Activated B cell treated with CpG ODN at 0.5 μM for 24 hours (primary cell): ENCODE data around the gene IGDCC3. TPM values are rescaled to one million over a fixed set of nuclear protein-coding genes. Genes with fewer than 3 reads are reported as not detected.

Experiments
- ATAC-seq: fragments of 200-7000 bp; cut with Tn5 transposase; one replicate; pipeline ENCODE4 v1.10.0; 2021; ENCODE audit warnings: low read depth, mild to moderate bottlenecking, moderate library complexity
- CTCF ChIA-PET: fragments of 350-600 bp; sonication (Branson Sonifier 250); formaldehyde crosslinking; loops from one replicate; lab custom pipeline; 2021; ENCODE audit warnings: antibody characterized with exemption; lab: Charles Lee
- POLR2A ChIA-PET: fragments of 350-600 bp; sonication (Branson Sonifier 250); formaldehyde crosslinking; loops from one replicate; lab custom pipeline; 2021; ENCODE audit warnings: antibody characterized with exemption; lab: Charles Lee
- DNase-seq: peaks from one replicate; pipeline ENCODE4 v3.0.0; 2022
- H3K27ac Mint-ChIP-seq: one replicate; pipeline ENCODE4 v1.8.0; 2020; ENCODE audit warnings: mixed read lengths
- H3K27me3 Mint-ChIP-seq: one replicate; pipeline ENCODE4 v1.8.0; 2021; ENCODE audit warnings: mixed read lengths
- H3K36me3 Mint-ChIP-seq: one replicate; pipeline ENCODE4 v1.8.0; 2021; ENCODE audit warnings: low read depth, mixed read lengths
- H3K4me1 Mint-ChIP-seq: one replicate; pipeline ENCODE4 v1.8.0; 2021; ENCODE audit warnings: mixed read lengths
- H3K4me3 Mint-ChIP-seq: one replicate; pipeline ENCODE4 v1.8.0; 2020; ENCODE audit warnings: mild to moderate bottlenecking, mixed read lengths
- H3K9me3 Mint-ChIP-seq: one replicate; pipeline ENCODE4 v1.8.0; 2020; ENCODE audit warnings: mixed read lengths
- CTCF ChIP-seq: fragments of 200-600 bp; IDR thresholded peaks from one replicate; pipeline ENCODE4 v1.8.0; 2022; ENCODE audit warnings: antibody characterized with exemption, mild to moderate bottlenecking
- intact Hi-C: fragments of 100-400 bp; cut with micrococcal nuclease; formaldehyde crosslinking; loops from one replicate; pipeline ENCODE4 v1.15.1; 2024
- total RNA-seq: library from RNA; stranded (reverse); gene quantifications from 2 replicates; pipeline ENCODE4 v1.2.3, GENCODE V29; 2022

Gene IGDCC3
- total RNA-seq, 1 donor from 2014 or later = not detected

- peaks cover 6% of the 10 kb centered on the region for H3K36me3 Mint-ChIP-seq
- intact Hi-C loops = loop anchor here (1.0 to 10.0 kb wide), 7 partner anchors 8 to 1134 kb away; partner anchors contain the start of genes CLPX, PIF1, RAB11A and RNU5B-1
- DNase-seq = peak; percentile 94
- TF ChIP-seq CTCF = no peak
- H3K27ac Mint-ChIP-seq = peak within 1 kb of the TSS; percentile 90
- ChIA-PET CTCF (interaction anchor here (1.0 to 1.8 kb wide), 7 partner anchors 8 to 253 kb away, joined by 3 to 9 read pairs (median 3); partner anchors contain the start of gene RNU5A-1), POLR2A (interaction anchor here (0.6 to 5.0 kb wide), 23 partner anchors 10 to 1353 kb away, joined by 3 to 186 read pairs (median 5); partner anchors contain the start of genes CLPX, INTS14, PDCD7 and RAB11A)
- no peaks in the 10 kb centered on the region for H3K9me3 Mint-ChIP-seq
- H3K4me3 Mint-ChIP-seq = peak within 1 kb of the TSS; percentile 85
- peak; percentile 96 for ATAC-seq
- H3K4me1 Mint-ChIP-seq = peaks cover 27% of the 10 kb centered on the region
- no peaks in the 10 kb centered on the region for H3K27me3 Mint-ChIP-seq
These were observed 90.9 kb downstream of the IGDCC3 start, which contains the start of gene PARP16 for GRCh38 chr15:65286704-65287519. Gene PARP16 (minus strand): TSS chr15:65286883. CDS start chr15:65286426, 457 bp downstream.

GRCh38 chr15:65286069-65286703 lies 91.6 kb downstream of the IGDCC3 start:
- Mint-ChIP-seq H3K4me1 (peaks cover 27% of the 10 kb centered on the region), H3K27me3 (no peaks in the 10 kb centered on the region), H3K27ac (peak overlapping the region; percentile 85), H3K9me3 (no peaks in the 10 kb centered on the region), H3K36me3 (peaks cover 6% of the 10 kb centered on the region), H3K4me3 (peak overlapping the region; percentile 85)
- DNase-seq (no peak), ATAC-seq (peak; percentile 19)
- TF ChIP-seq CTCF = no peak
- ChIA-PET POLR2A (interaction anchor here (0.6 to 5.0 kb wide), 22 partner anchors 10 to 1354 kb away, joined by 3 to 186 read pairs (median 5); partner anchors contain the start of genes CLPX, INTS14, PDCD7 and RAB11A), CTCF (interaction anchor here (1.0 to 1.8 kb wide), 9 partner anchors 9 to 252 kb away, joined by 3 to 9 read pairs (median 4); partner anchors contain the start of gene RNU5A-1)
- intact Hi-C loops = loop anchor here (1.0 to 10.0 kb wide), 6 partner anchors 18 to 1133 kb away; partner anchors contain the start of genes CLPX, PIF1, RAB11A and RNU5B-1

GRCh38 chr15:65285291-65286068 lies 92.3 kb downstream of the IGDCC3 start:
- intact Hi-C loops = loop anchor here (1.0 to 10.0 kb wide), 6 partner anchors 19 to 1133 kb away; partner anchors contain the start of genes CLPX, PIF1, RAB11A and RNU5B-1
- DNase-seq (no peak), ATAC-seq (no peak)
- H3K4me3 Mint-ChIP-seq = peak overlapping the region; percentile 85
- H3K27me3 Mint-ChIP-seq = no peaks in the 10 kb centered on the region
- H3K27ac Mint-ChIP-seq = peak overlapping the region; percentile 85
- CTCF ChIA-PET = interaction anchor here (0.7 to 1.6 kb wide), 5 partner anchors 10 to 100 kb away, joined by 3 to 5 read pairs (median 4); partner anchors contain the start of gene RNU5A-1
- H3K4me1 Mint-ChIP-seq = peaks cover 27% of the 10 kb centered on the region
- peaks cover 6% of the 10 kb centered on the region for H3K36me3 Mint-ChIP-seq
- no peaks in the 10 kb centered on the region for H3K9me3 Mint-ChIP-seq
- no peak for TF ChIP-seq CTCF
- POLR2A ChIA-PET = interaction anchor here (0.5 to 5.0 kb wide), 11 partner anchors 11 to 1151 kb away, joined by 3 to 186 read pairs (median 8); partner anchors contain the start of genes CLPX, INTS14, PDCD7 and RNU5A-1

GRCh38 chr15:65278480-65278879 lies 99.3 kb downstream of the IGDCC3 start:
- H3K27ac Mint-ChIP-seq = no peak overlapping the region
- DNase-seq = no peak
- no peak overlapping the region for H3K4me3 Mint-ChIP-seq
- CTCF ChIA-PET = interaction anchor here (1.8 kb wide), 1 partner anchor 8 kb away, joined by 5 read pairs; no protein-coding TSS in a partner anchor
- peaks cover 6% of the 10 kb centered on the region for H3K4me1 Mint-ChIP-seq
- H3K27me3 Mint-ChIP-seq = no peaks in the 10 kb centered on the region
- no peaks in the 10 kb centered on the region for H3K9me3 Mint-ChIP-seq
- TF ChIP-seq CTCF = no peak
- POLR2A ChIA-PET = interaction anchor here (1.3 kb wide), 1 partner anchor 26 kb away, joined by 5 read pairs; the partner anchor contains the start of gene RNU5B-1
- intact Hi-C loops = no loop called here
- no peak for ATAC-seq
- peaks cover 13% of the 10 kb centered on the region for H3K36me3 Mint-ChIP-seq

Other genes with a start within 250 kb of the IGDCC3 start
- 29.3 and 30.7 TPM in 2 replicates for gene PDCD7, start 244.2 kb downstream of the IGDCC3 start, total RNA-seq
- 52.2 and 53.5 TPM in 2 replicates for gene CLPX, start 192.7 kb downstream of the IGDCC3 start, total RNA-seq
- gene CILP, start 166.5 kb downstream of the IGDCC3 start, total RNA-seq = 0.10 and 0.18 TPM in 2 replicates
- 11.2 and 11.5 TPM in 2 replicates for gene PARP16, start 91.1 kb downstream of the IGDCC3 start, total RNA-seq
- gene RNU5A-1, start 82.0 kb downstream of the IGDCC3 start, total RNA-seq = not detected in 2 replicates
- gene RNU5B-1, start 73.3 kb downstream of the IGDCC3 start, total RNA-seq = 32.5 TPM in 1 of 2 replicates, not detected in the other
- gene IGDCC4, start 44.9 kb upstream of the IGDCC3 start, total RNA-seq = not detected in 2 replicates
- gene DPP8, start 139.7 kb upstream of the IGDCC3 start, total RNA-seq = 43.0 and 52.2 TPM in 2 replicates
- gene HACD3, start 152.5 kb upstream of the IGDCC3 start, total RNA-seq = 11.5 and 12.1 TPM in 2 replicates
- gene INTS14, start 233.1 kb upstream of the IGDCC3 start, total RNA-seq = 37.6 and 41.2 TPM in 2 replicates
- gene SLC24A1, start 243.9 kb upstream of the IGDCC3 start, total RNA-seq = 3.6 and 4.6 TPM in 2 replicates